Smooth muscle cell (in vitro differentiated cells): Measurements from ENCODE around the gene SH3GLB2. TPM values are rescaled to one million over a fixed set of nuclear protein-coding genes. Genes with fewer than 3 reads are reported as not detected.

Experiments
- DNase-seq: peaks from one replicate; lab custom pipeline; 2025; ENCODE audit not compliant: unreplicated experiment; lab: John Stamatoyannopoulos, UW
- H2AFZ ChIP-seq: fragments of 200-600 bp; sonication (generic); 2 replicates; pipeline ENCODE4 v1.6.0; 2016; ENCODE audit warnings: antibody characterized with exemption, low read depth, mild to moderate bottlenecking
- H3F3A ChIP-seq: fragments of 200-600 bp; sonication (generic); 2 replicates; pipeline ENCODE4 v1.6.0; 2017; ENCODE audit warnings: antibody characterized with exemption, low read depth
- H3K27ac ChIP-seq: fragments of 200-600 bp; sonication (generic); 2 replicates; pipeline ENCODE4 v1.5.1; 2016; ENCODE audit warnings: low read depth, mild to moderate bottlenecking
- H3K27me3 ChIP-seq: fragments of 200-600 bp; sonication (generic); 2 replicates; pipeline ENCODE4 v1.6.1; 2016; ENCODE audit warnings: low read depth, mild to moderate bottlenecking
- H3K36me3 ChIP-seq: fragments of 200-600 bp; sonication (generic); 2 replicates; pipeline ENCODE4 v1.5.1; 2016; ENCODE audit warnings: low read depth
- H3K4me1 ChIP-seq: fragments of 200-600 bp; sonication (generic); 2 replicates; pipeline ENCODE4 v1.5.1; 2016; ENCODE audit warnings: low read depth
- H3K4me2 ChIP-seq: fragments of 200-600 bp; sonication (generic); 2 replicates; pipeline ENCODE4 v1.6.0; 2016; ENCODE audit warnings: mild to moderate bottlenecking
- H3K4me3 ChIP-seq: fragments of 200-600 bp; sonication (generic); 2 replicates; pipeline ENCODE4 v1.5.1; 2016; ENCODE audit warnings: mild to moderate bottlenecking
- H3K79me2 ChIP-seq: fragments of 200-600 bp; sonication (generic); 2 replicates; pipeline ENCODE4 v1.6.0; 2016; ENCODE audit warnings: low read depth, mild to moderate bottlenecking
- H3K9ac ChIP-seq: fragments of 200-600 bp; sonication (generic); 2 replicates; pipeline ENCODE4 v1.6.0; 2016; ENCODE audit warnings: low read depth
- H3K9me3 ChIP-seq: fragments of 200-600 bp; sonication (generic); replicated peaks from 2 replicates; pipeline ENCODE4 v1.5.1; 2016; ENCODE audit warnings: low read depth
- H4K20me1 ChIP-seq: fragments of 200-600 bp; sonication (generic); 2 replicates; pipeline ENCODE4 v1.6.0; 2016; ENCODE audit warnings: low read depth
- CTCF ChIP-seq: fragments of 200-600 bp; sonication (generic); IDR thresholded peaks from 2 replicates; pipeline ENCODE4 v1.5.1; 2017; ENCODE audit warnings: borderline replicate concordance, mild to moderate bottlenecking, antibody characterized with exemption; ENCODE audit not compliant: insufficient read depth, poor library complexity, severe bottlenecking
- WGBS: methylation state at CpG from one replicate; pipeline ENCODE4 v1.1.7; 2016; ENCODE audit warnings: low lambda C conversion rate; 5-methylcytosine and 5-hydroxymethylcytosine counted together
- polyA plus RNA-seq: library from polyadenylated mRNA; unstranded; fragments of >200 nt; fragmentation: Nextera tagmentation; extraction: Ambion mirVana; gene quantifications from 2 replicates; pipeline ENCODE4 v1.2.1, GENCODE V29; 2016
- total RNA-seq: library from RNA; depleted of rRNA; stranded (reverse); fragments of >200 nt; gene quantifications from 2 replicates; pipeline ENCODE4 v1.2.3, GENCODE V29; 2014

The SH3GLB2 gene
- total and polyA plus RNA-seq, 2 experiments from 2014 or later: 31.9 to 44.8 TPM

- Histone ChIP-seq H2AFZ (no peak overlapping the region), H3K9ac (no peak overlapping the region), H3F3A (no peaks in the 10 kb centered on the region), H3K4me1 (peaks cover 8% of the 10 kb centered on the region), H3K4me3 (no peak overlapping the region), H3K9me3 (no peaks in the 10 kb centered on the region), H4K20me1 (no peaks in the 10 kb centered on the region), H3K36me3 (no peaks in the 10 kb centered on the region), H3K4me2 (no peak overlapping the region), H3K27ac (no peak overlapping the region), H3K79me2 (peaks cover 13% of the 10 kb centered on the region), H3K27me3 (no peaks in the 10 kb centered on the region)
- TF ChIP-seq CTCF: no peak
- WGBS: 96% methylated on average over 8 of the region's 8 CpGs
- DNase-seq: no peak
These were observed 5.1 kb upstream of the SH3GLB2 start for GRCh38 chr9:129033216-129033615.

- Histone ChIP-seq H3K36me3 (no peaks in the 10 kb centered on the region), H3K4me2 (no peak overlapping the region), H4K20me1 (no peaks in the 10 kb centered on the region), H3F3A (no peaks in the 10 kb centered on the region), H2AFZ (no peak overlapping the region), H3K9me3 (no peaks in the 10 kb centered on the region), H3K9ac (no peak overlapping the region), H3K4me1 (peaks cover 7% of the 10 kb centered on the region), H3K4me3 (no peak overlapping the region), H3K27ac (no peak overlapping the region), H3K79me2 (peaks cover 9% of the 10 kb centered on the region), H3K27me3 (no peaks in the 10 kb centered on the region)
- no peak for TF ChIP-seq CTCF
- 93% methylated on average over 12 of the region's 12 CpGs for WGBS
- DNase-seq: no peak
These were observed 4.5 kb upstream of the SH3GLB2 start for GRCh38 chr9:129032541-129033159.

GRCh38 chr9:129031514-129031913 lies 3.4 kb upstream of the SH3GLB2 start:
- no peak for TF ChIP-seq CTCF
- Histone ChIP-seq H3K27me3 (no peaks in the 10 kb centered on the region), H3K79me2 (peaks cover 8% of the 10 kb centered on the region), H4K20me1 (no peaks in the 10 kb centered on the region), H3K9ac (no peak overlapping the region), H3K4me2 (no peak overlapping the region), H3K36me3 (no peaks in the 10 kb centered on the region), H3F3A (no peaks in the 10 kb centered on the region), H2AFZ (no peak overlapping the region), H3K9me3 (no peaks in the 10 kb centered on the region), H3K4me1 (peaks cover 7% of the 10 kb centered on the region), H3K4me3 (no peak overlapping the region), H3K27ac (no peak overlapping the region)
- WGBS: 78% methylated on average over 4 of the region's 4 CpGs
- no peak for DNase-seq

- Histone ChIP-seq H3K9ac (no peak overlapping the region), H2AFZ (no peak overlapping the region), H3K79me2 (peaks cover 11% of the 10 kb centered on the region), H3K9me3 (no peaks in the 10 kb centered on the region), H3K36me3 (no peaks in the 10 kb centered on the region), H3F3A (no peaks in the 10 kb centered on the region), H3K4me1 (peaks cover 11% of the 10 kb centered on the region), H3K4me2 (no peak overlapping the region), H3K27me3 (no peaks in the 10 kb centered on the region), H4K20me1 (no peaks in the 10 kb centered on the region), H3K4me3 (no peak overlapping the region), H3K27ac (no peak overlapping the region)
- no peak for DNase-seq
- no peak for TF ChIP-seq CTCF
These were observed 2.1 kb upstream of the SH3GLB2 start for GRCh38 chr9:129030191-129030590.
